H1 (cell line): ENCODE measurements around the gene ADARB2. TPM values are rescaled to one million over a fixed set of nuclear protein-coding genes. Genes with fewer than 3 reads are reported as not detected.

Experiments
- CTCF ChIA-PET: fragments of 300-600 bp; sonication (Branson Sonifier 250); formaldehyde crosslinking; loops from one replicate; lab custom pipeline; 2021; ENCODE audit not compliant: partially characterized antibody; lab: Charles Lee
- POLR2A ChIA-PET: fragments of 300-600 bp; sonication (Branson Sonifier 250); formaldehyde crosslinking; loops from one replicate; lab custom pipeline; 2021; ENCODE audit warnings: inconsistent platforms; ENCODE audit not compliant: partially characterized antibody; lab: Charles Lee
- DNase-seq, 2 experiments: peaks; one replicate each; pipeline versions ENCODE4 v3.0.0 to v3.0.0-alpha.2; 2010 to 2022; ENCODE audit warnings: low spot score in 2 of 2, low read depth in 1 of 2, mixed read lengths in 1 of 2
- FAIRE-seq: peaks from 2 replicates; lab custom pipeline; 2011; peaks lifted over from hg19 to GRCh38; lab: Jason Lieb, UNC
- H2AFZ ChIP-seq: 2 replicates; pipeline ENCODE4 v1.8.1; 2012; ENCODE audit warnings: low read length, inconsistent platforms
- H2AK5ac ChIP-seq: 2 replicates; pipeline ENCODE4 v1.6.1; 2013; ENCODE audit warnings: low read depth, low read length
- H2BK120ac ChIP-seq: replicated peaks from 2 replicates; pipeline ENCODE3; 2013; ENCODE audit warnings: low read depth, low read length, inconsistent platforms
- H2BK12ac ChIP-seq: 2 replicates; pipeline ENCODE4 v1.6.1; 2013; ENCODE audit warnings: low read depth, low read length
- H2BK15ac ChIP-seq: 2 replicates; pipeline ENCODE4 v1.6.1; 2013; ENCODE audit warnings: low read length
- H2BK20ac ChIP-seq: 2 replicates; pipeline ENCODE4 v1.6.1; 2013; ENCODE audit warnings: low read length
- H2BK5ac ChIP-seq: 2 replicates; pipeline ENCODE4 v1.6.1; 2013; ENCODE audit warnings: low read depth, low read length
- H3K14ac ChIP-seq: 2 replicates; pipeline ENCODE4 v1.6.1; 2013; ENCODE audit warnings: inconsistent platforms; ENCODE audit not compliant: insufficient read length
- H3K18ac ChIP-seq: 2 replicates; pipeline ENCODE4 v1.6.1; 2013; ENCODE audit warnings: low read length; ENCODE audit errors: extremely low read depth
- H3K23ac ChIP-seq: 2 replicates; pipeline ENCODE4 v1.6.1; 2013; ENCODE audit warnings: inconsistent platforms; ENCODE audit not compliant: insufficient read length
- H3K23me2 ChIP-seq: 2 replicates; pipeline ENCODE4 v1.6.1; 2013; ENCODE audit warnings: low read depth, low read length
- H3K27ac ChIP-seq: 2 replicates; pipeline ENCODE4 v1.6.1; 2011; ENCODE audit warnings: low read depth, low read length, inconsistent platforms
- H3K27me3 ChIP-seq, 4 experiments: replicated peaks in 1 of 4; 1 replicate in 1 of 4; 2 replicates in 3 of 4; pipeline versions ENCODE4 v1.6.1 to v1.8.1; 2011 to 2013; ENCODE audit warnings: low read length in 3 of 4, mild to moderate bottlenecking in 3 of 4, inconsistent platforms in 2 of 4, mixed read lengths in 2 of 4, moderate library complexity in 1 of 4; ENCODE audit not compliant: control insufficient read depth in 3 of 4, insufficient read depth in 3 of 4; ENCODE audit errors: extremely low read depth in 1 of 4
- H3K36me3 ChIP-seq, 4 experiments: 2 replicates each; pipeline versions ENCODE4 v1.6.1 to v1.8.1; 2011 to 2013; ENCODE audit warnings: mild to moderate bottlenecking in 4 of 4, low read length in 3 of 4, moderate library complexity in 2 of 4, control low read depth in 1 of 4, inconsistent platforms in 1 of 4; ENCODE audit not compliant: insufficient read depth in 4 of 4, control insufficient read depth in 2 of 4
- H3K4ac ChIP-seq: replicated peaks from 2 replicates; pipeline ENCODE3; 2013; ENCODE audit warnings: low read length, low read depth, mixed read lengths, inconsistent platforms; ENCODE audit not compliant: insufficient read length
- H3K4me1 ChIP-seq, 4 experiments: replicated peaks in 1 of 4; 1 replicate in 1 of 4; 2 replicates in 3 of 4; pipeline versions ENCODE4 v1.6.1 to v1.8.1; 2011 to 2013; ENCODE audit warnings: low read length in 3 of 4, inconsistent platforms in 2 of 4, mixed read lengths in 1 of 4; ENCODE audit not compliant: insufficient read depth in 4 of 4, control insufficient read depth in 3 of 4
- H3K4me2 ChIP-seq, 2 experiments: 2 replicates each; pipeline versions ENCODE4 v1.6.1 to v1.8.1; 2011 to 2013; ENCODE audit warnings: low read depth in 2 of 2, low read length in 2 of 2, control low read depth in 1 of 2, inconsistent platforms in 1 of 2, mild to moderate bottlenecking in 1 of 2; ENCODE audit not compliant: insufficient read depth in 1 of 2
- H3K4me3 ChIP-seq, 4 experiments: fragments of 200-600, 300-600 bp in 1 of 4; sonication (generic), shearing (Covaris generic), sonication (Bioruptor Twin) in 1 of 4; 2 replicates each; pipeline versions ENCODE4 v1.5.1 to v1.8.1; 2011 to 2016; ENCODE audit warnings: low read length in 4 of 4, low read depth in 3 of 4, control low read depth in 2 of 4, inconsistent platforms in 2 of 4, mild to moderate bottlenecking in 2 of 4, mixed read lengths in 1 of 4, moderate library complexity in 1 of 4; ENCODE audit not compliant: insufficient read depth in 2 of 4; ENCODE audit errors: extremely low read depth in 1 of 4
- H3K56ac ChIP-seq: replicated peaks from 2 replicates; pipeline ENCODE3; 2013; ENCODE audit warnings: low read depth, mild to moderate bottlenecking, mixed read lengths, low read length, inconsistent platforms; ENCODE audit not compliant: insufficient read length
- H3K79me1 ChIP-seq: 2 replicates; pipeline ENCODE4 v1.6.1; 2013; ENCODE audit warnings: low read depth, low read length, control low read depth
- H3K79me2 ChIP-seq, 2 experiments: 2 replicates each; pipeline versions ENCODE4 v1.6.1 to v1.8.1; 2012 to 2013; ENCODE audit warnings: low read length in 2 of 2, mild to moderate bottlenecking in 2 of 2, inconsistent platforms in 1 of 2; ENCODE audit not compliant: insufficient read depth in 2 of 2, control insufficient read depth in 1 of 2
- H3K9ac ChIP-seq, 4 experiments: replicated peaks in 1 of 4; 1 replicate in 1 of 4; 2 replicates in 3 of 4; pipeline versions ENCODE4 v1.6.1 to v1.8.1; 2011 to 2013; ENCODE audit warnings: low read depth in 3 of 4, low read length in 3 of 4, control low read depth in 2 of 4, mild to moderate bottlenecking in 2 of 4, moderate library complexity in 2 of 4, inconsistent platforms in 1 of 4; ENCODE audit errors: extremely low read depth in 1 of 4
- H3K9me3 ChIP-seq, 2 experiments: 2 replicates each; pipeline versions ENCODE4 v1.6.1 to v1.8.1; 2012 to 2013; ENCODE audit warnings: mild to moderate bottlenecking in 2 of 2, moderate library complexity in 2 of 2, control low read depth in 1 of 2, inconsistent platforms in 1 of 2, low read depth in 1 of 2, low read length in 1 of 2, mixed read lengths in 1 of 2; ENCODE audit not compliant: insufficient read depth in 2 of 2
- H4K20me1 ChIP-seq, 2 experiments: replicated peaks in 1 of 2; 2 replicates each; pipeline versions ENCODE3 to v1.8.1; 2011 to 2013; ENCODE audit warnings: inconsistent platforms in 2 of 2, low read length in 2 of 2, mild to moderate bottlenecking in 1 of 2; ENCODE audit not compliant: insufficient read depth in 2 of 2, control insufficient read depth in 1 of 2
- H4K5ac ChIP-seq: 2 replicates; pipeline ENCODE4 v1.6.1; 2013; ENCODE audit warnings: low read length, low read depth, mixed read lengths, inconsistent platforms; ENCODE audit not compliant: insufficient read length
- H4K8ac ChIP-seq: 2 replicates; pipeline ENCODE4 v1.8.0; 2013; ENCODE audit warnings: mild to moderate bottlenecking, moderate library complexity, low read length, inconsistent platforms; ENCODE audit not compliant: insufficient read depth; ENCODE audit errors: extremely low read depth
- H4K91ac ChIP-seq: replicated peaks from 2 replicates; pipeline ENCODE3; 2013; ENCODE audit warnings: low read length, mixed read lengths, inconsistent platforms; ENCODE audit not compliant: insufficient read length
- CHD2 ChIP-seq: IDR thresholded peaks from 2 replicates; pipeline ENCODE4 v1.6.1; 2012; ENCODE audit warnings: low read length, improper control_type of control experiment
- CREB1 ChIP-seq: IDR thresholded peaks from 2 replicates; pipeline ENCODE4 v1.6.1; 2012; ENCODE audit warnings: inconsistent platforms
- CTCF ChIP-seq, 3 experiments: IDR thresholded peaks; 1 replicate in 2 of 3; 2 replicates in 1 of 3; pipeline versions ENCODE4 v1.5.1 to v1.6.1; 2011; ENCODE audit warnings: low read length in 3 of 3, mild to moderate bottlenecking in 3 of 3, inconsistent platforms in 2 of 3, low read depth in 1 of 3, moderate library complexity in 1 of 3; ENCODE audit not compliant: insufficient read depth in 1 of 3; ENCODE audit errors: control extremely low read depth in 1 of 3
- FOSL1 ChIP-seq: IDR thresholded peaks from 2 replicates; pipeline ENCODE4 v1.6.1; 2011; ENCODE audit warnings: mild to moderate bottlenecking, low read depth, low read length, moderate library complexity; ENCODE audit not compliant: insufficient read depth
- GABPA ChIP-seq: IDR thresholded peaks from 2 replicates; pipeline ENCODE4 v1.6.1; 2011; ENCODE audit warnings: mild to moderate bottlenecking, low read length, moderate library complexity, borderline replicate concordance; ENCODE audit not compliant: insufficient read depth
- JUN ChIP-seq: IDR thresholded peaks from 2 replicates; pipeline ENCODE4 v1.6.1; 2011; ENCODE audit warnings: low read depth, mild to moderate bottlenecking, improper control_type of control experiment, low read length
- JUND ChIP-seq: IDR thresholded peaks from 2 replicates; pipeline ENCODE4 v1.6.1; 2011; ENCODE audit warnings: mild to moderate bottlenecking, improper control_type of control experiment, low read length
- RXRA ChIP-seq: IDR thresholded peaks from 2 replicates; pipeline ENCODE4 v1.6.1; 2011; ENCODE audit warnings: low read depth, mild to moderate bottlenecking, low read length, moderate library complexity; ENCODE audit not compliant: insufficient read depth
- SP4 ChIP-seq: IDR thresholded peaks from 2 replicates; pipeline ENCODE4 v1.6.1; 2012; ENCODE audit warnings: low read length, inconsistent platforms
- WGBS, 2 experiments: shearing (Covaris generic) in 1 of 2; methylation state at CpG; one replicate each; pipeline versions ENCODE4 v1.1.6 to v1.1.7; 2013 to 2015; ENCODE audit warnings: low lambda C conversion rate in 2 of 2, mixed read lengths in 2 of 2, inconsistent platforms in 1 of 2, low coverage in 1 of 2, missing lambda C conversion rate in 1 of 2; ENCODE audit not compliant: insufficient replicate concordance in 2 of 2, insufficient coverage in 1 of 2, insufficient read length in 1 of 2; ENCODE audit errors: extremely low coverage in 1 of 2, missing lambda C conversion rate in 1 of 2; 5-methylcytosine and 5-hydroxymethylcytosine counted together
- polyA plus RNA-seq, 7 experiments: library from polyadenylated mRNA; depleted of rRNA in 3 of 7; stranded (reverse) in 5 of 7; unstranded in 2 of 7; fragments of >200 nt in 5 of 7; fragments of 200-250 nt in 2 of 7; gene quantifications; 1 replicate in 5 of 7; 2 replicates in 1 of 7; 4 replicates in 1 of 7; pipeline versions ENCODE4 v1.2.1 to v1.2.3, GENCODE V29; 2011 to 2013; ENCODE audit warnings: missing spikeins in 2 of 7, mixed read lengths in 2 of 7
- total RNA-seq: library from RNA; stranded (reverse); fragmentation: NEBNext Ultra II Directional; extraction: Animal tissue kit (Norgen Biotek cat#: 25700); gene quantifications from 2 replicates; pipeline ENCODE4 v1.2.1, GENCODE V29; 2021

The ADARB2 gene
- total and polyA plus RNA-seq, 2 of the 8 experiments (the other 6 are each of a cell fraction or from before 2014, with no cell fraction given) = 2.2 to 2.8 TPM

GRCh38 chr10:1596482-1597099 is 140.7 kb downstream of the ADARB2 start:
- Histone ChIP-seq H2BK12ac (no peak overlapping the region), H2BK20ac (no peak overlapping the region), H3K18ac (no peak overlapping the region), H2AK5ac (no peak overlapping the region), H3K27ac (no peak overlapping the region), H3K4me1 (no peaks in the 10 kb centered on the region; a peak in 1 of 7 replicates), H2BK15ac (no peak overlapping the region), H3K14ac (no peak overlapping the region), H3K56ac (no peak overlapping the region), H2AFZ (no peak overlapping the region), H3K4me2 (no peak overlapping the region), H3K36me3 (no peaks in the 10 kb centered on the region), H3K4me3 (no peak overlapping the region), H2BK5ac (no peak overlapping the region), H4K8ac (no peak overlapping the region), H3K79me1 (no peaks in the 10 kb centered on the region), H3K4ac (no peak overlapping the region), H2BK120ac (no peak overlapping the region), H4K5ac (no peak overlapping the region), H4K91ac (no peak overlapping the region), H3K79me2 (no peaks in the 10 kb centered on the region), H3K9me3 (no peaks in the 10 kb centered on the region), H3K23ac (no peak overlapping the region), H3K9ac (no peak overlapping the region), H4K20me1 (no peaks in the 10 kb centered on the region), H3K23me2 (no peaks in the 10 kb centered on the region), H3K27me3 (no peaks in the 10 kb centered on the region)
- CTCF ChIA-PET = interaction anchor here (0.9 kb wide), 1 partner anchor 11 kb away, joined by 4 read pairs; no protein-coding TSS in a partner anchor
- FAIRE-seq (no peak), DNase-seq (no peak)
- WGBS, 2 experiments = 85% methylated on average over 18 of the region's 18 CpGs; no CpG with 5 or more reads in 1 of the 2 experiments
- TF ChIP-seq SP4 = no peak
- TF ChIP-seq JUND = no peak
- TF ChIP-seq GABPA = no peak
- no peak for TF ChIP-seq CREB1
- no peak for TF ChIP-seq CTCF (IDR thresholded peaks at IDR 0.05; ENCODE audit: control extremely low read depth in 1 of 3, insufficient read depth in 1 of 3, low read depth in 1 of 3, low read length in 3 of 3)
- TF ChIP-seq FOSL1 = no peak
- TF ChIP-seq CHD2 = no peak
- no peak for TF ChIP-seq RXRA
- TF ChIP-seq JUN = no peak
- POLR2A ChIA-PET = no interaction called here
